Measurements from ENCODE around the gene GRID2. TPM values are rescaled to one million over a fixed set of nuclear protein-coding genes. Genes with fewer than 3 reads are reported as not detected.

Gene GRID2
- total and polyA plus RNA-seq, 2 of the 13 experiments (the other 11 are each of a cell fraction or from before 2014, with no cell fraction given), result not detected

DNA sequence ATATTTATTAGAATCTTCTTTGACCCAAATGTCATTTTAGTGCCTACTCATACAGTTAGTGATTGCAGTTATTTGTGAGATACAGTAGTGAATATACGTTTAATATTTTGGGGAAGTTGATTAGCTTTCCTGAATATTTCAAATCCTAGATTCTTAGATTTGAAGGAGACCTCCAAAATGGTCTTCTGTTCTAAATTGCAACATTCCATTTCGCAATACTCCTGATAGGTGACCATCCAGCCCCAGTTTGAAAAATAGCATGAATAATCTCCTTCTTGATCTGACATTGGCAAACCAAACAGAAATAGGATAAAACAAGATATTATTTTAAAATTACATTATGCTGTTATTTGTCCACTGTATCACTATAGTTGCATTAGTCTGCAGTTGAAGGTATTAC lies 505.6 kb downstream of the GRID2 start:
- ATAC-seq, result no peak
- Histone ChIP-seq H3K4me3 (replicated peaks in 1 of 3; ENCODE audit: insufficient read depth in 1 of 3, low read depth in 2 of 3, low read length in 3 of 3) (no peak overlapping the region), H3K4me2 (ENCODE audit: low read depth, low read length) (no peak overlapping the region), H3K36me3 (replicated peaks in 1 of 2; ENCODE audit: control insufficient read depth in 1 of 2, insufficient read depth in 2 of 2, low read length in 2 of 2) (no peaks in the 10 kb centered on the region), H3K9me3 (ENCODE audit: low read length) (no peaks in the 10 kb centered on the region), H3K27me3 (ENCODE audit: control insufficient read depth in 1 of 2, insufficient read depth in 2 of 2, low read length in 2 of 2) (no peaks in the 10 kb centered on the region), H3K9ac (ENCODE audit: insufficient read depth, low read depth, low read length) (no peak overlapping the region), H3K4me1 (ENCODE audit: insufficient read depth, low read length) (no peaks in the 10 kb centered on the region), H2AFZ (ENCODE audit: low read length) (no peak overlapping the region), H3K27ac (ENCODE audit: extremely low read length, insufficient read depth, low read length) (no peak overlapping the region), H4K20me1 (ENCODE audit: insufficient read depth, low read length) (no peaks in the 10 kb centered on the region), H3K79me2 (ENCODE audit: insufficient read depth, low read length) (no peaks in the 10 kb centered on the region)
- in situ Hi-C loops (cut with HindIII; ENCODE audit: extremely low pct_ligation_motif_present, low pct_unique_long_range_greater_than_20kb) (no loop called here), intact Hi-C loops (cut with micrococcal nuclease; ENCODE audit: unreplicated experiment) (no loop called here)
- ChIA-PET CTCF (ENCODE audit: low intra/inter-chr PET ratio, low total read pairs) (no interaction called here), POLR2A (no interaction called here)
- TF ChIP-seq CEBPB (IDR thresholded peaks at IDR 0.05; ENCODE audit: borderline replicate concordance, low read depth, low read length) (peak; percentile 55; the same call in 1 of the 2 replicates), ZBTB1 (CRISPR knock-in tag; IDR thresholded peaks at IDR 0.05; ENCODE audit: borderline replicate concordance) (no peak)
- no peak for DNase-seq (ENCODE audit: low spot score)
- no peak for FAIRE-seq
- WGBS (ENCODE audit: low lambda C conversion rate), result 0% methylated on average over 2 of the region's 2 CpGs
- no TSS peak for BruUV-seq (replicated peaks)

DNA sequence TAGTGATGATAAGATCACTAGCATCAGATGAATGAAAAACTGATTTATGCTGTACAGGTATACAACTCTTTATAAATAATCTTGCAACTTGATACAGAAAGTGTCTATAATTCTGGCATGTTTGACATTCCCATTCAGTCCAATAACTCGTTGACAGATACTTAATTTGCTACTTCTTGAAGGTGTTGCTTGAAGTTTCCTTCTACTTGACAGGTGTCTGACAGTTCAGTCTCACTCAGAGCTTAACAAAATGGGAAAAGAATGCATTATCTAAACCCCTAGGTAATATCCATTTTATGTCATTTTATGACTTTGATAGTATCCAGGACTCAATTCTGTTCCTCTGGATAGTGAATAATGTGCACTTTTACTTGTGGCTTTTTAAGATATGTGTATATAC lies 508.9 kb downstream of the GRID2 start:
- in situ Hi-C loops (cut with HindIII; ENCODE audit: extremely low pct_ligation_motif_present, low pct_unique_long_range_greater_than_20kb), result no loop called here
- no peak for ATAC-seq
- CTCF ChIA-PET (ENCODE audit: low intra/inter-chr PET ratio, low total read pairs), result no interaction called here

More for the DNA sequence above, 508.9 kb downstream of the GRID2 start:
- H3K27me3 ChIP-seq (ENCODE audit: control insufficient read depth in 1 of 2, insufficient read depth in 2 of 2, low read length in 2 of 2), result no peaks in the 10 kb centered on the region
- WGBS (ENCODE audit: low lambda C conversion rate), result 0% methylated on average over 1 of the region's 1 CpG
- H3K4me2 ChIP-seq (ENCODE audit: low read depth, low read length), result no peak overlapping the region
- H3K4me1 ChIP-seq (ENCODE audit: insufficient read depth, low read length), result no peaks in the 10 kb centered on the region
- no peaks in the 10 kb centered on the region for H3K36me3 ChIP-seq (replicated peaks in 1 of 2; ENCODE audit: control insufficient read depth in 1 of 2, insufficient read depth in 2 of 2, low read length in 2 of 2)
- H3K27ac ChIP-seq (ENCODE audit: extremely low read length, insufficient read depth, low read length), result no peak overlapping the region
- no peaks in the 10 kb centered on the region for H4K20me1 ChIP-seq (ENCODE audit: insufficient read depth, low read length)
- H3K9ac ChIP-seq (ENCODE audit: insufficient read depth, low read depth, low read length), result no peak overlapping the region
- BruUV-seq (replicated peaks), result no TSS peak
- H2AFZ ChIP-seq (ENCODE audit: low read length), result no peak overlapping the region
- no peak for FAIRE-seq
- H3K9me3 ChIP-seq (ENCODE audit: low read length), result no peaks in the 10 kb centered on the region
- DNase-seq (ENCODE audit: low spot score), result no peak
- no peak overlapping the region for H3K4me3 ChIP-seq (replicated peaks in 1 of 3; ENCODE audit: insufficient read depth in 1 of 3, low read depth in 2 of 3, low read length in 3 of 3)
- intact Hi-C loops (cut with micrococcal nuclease; ENCODE audit: unreplicated experiment), result no loop called here
- POLR2A ChIA-PET, result no interaction called here
- H3K79me2 ChIP-seq (ENCODE audit: insufficient read depth, low read length), result no peaks in the 10 kb centered on the region
- TF ChIP-seq ZFP1 (CRISPR knock-in tag; IDR thresholded peaks at IDR 0.05), result no peak
- no peak for TF ChIP-seq NRL (CRISPR knock-in tag; IDR thresholded peaks at IDR 0.05; ENCODE audit: borderline replicate concordance)
- TF ChIP-seq TBL1XR1 (IDR thresholded peaks at IDR 0.05; ENCODE audit: borderline replicate concordance, low read length, partially characterized antibody), result no peak
- TF ChIP-seq ZNF232 (CRISPR knock-in tag; IDR thresholded peaks at IDR 0.05; ENCODE audit: borderline replicate concordance), result no peak
- no peak for TF ChIP-seq ZFP36 (IDR thresholded peaks at IDR 0.05; ENCODE audit: borderline replicate concordance, low read depth, low read length, partially characterized antibody)
- TF ChIP-seq, protein P1, sequence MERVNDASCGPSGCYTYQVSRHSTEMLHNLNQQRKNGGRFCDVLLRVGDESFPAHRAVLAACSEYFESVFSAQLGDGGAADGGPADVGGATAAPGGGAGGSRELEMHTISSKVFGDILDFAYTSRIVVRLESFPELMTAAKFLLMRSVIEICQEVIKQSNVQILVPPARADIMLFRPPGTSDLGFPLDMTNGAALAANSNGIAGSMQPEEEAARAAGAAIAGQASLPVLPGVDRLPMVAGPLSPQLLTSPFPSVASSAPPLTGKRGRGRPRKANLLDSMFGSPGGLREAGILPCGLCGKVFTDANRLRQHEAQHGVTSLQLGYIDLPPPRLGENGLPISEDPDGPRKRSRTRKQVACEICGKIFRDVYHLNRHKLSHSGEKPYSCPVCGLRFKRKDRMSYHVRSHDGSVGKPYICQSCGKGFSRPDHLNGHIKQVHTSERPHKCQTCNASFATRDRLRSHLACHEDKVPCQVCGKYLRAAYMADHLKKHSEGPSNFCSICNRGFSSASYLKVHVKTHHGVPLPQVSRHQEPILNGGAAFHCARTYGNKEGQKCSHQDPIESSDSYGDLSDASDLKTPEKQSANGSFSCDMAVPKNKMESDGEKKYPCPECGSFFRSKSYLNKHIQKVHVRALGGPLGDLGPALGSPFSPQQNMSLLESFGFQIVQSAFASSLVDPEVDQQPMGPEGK (CRISPR knock-in tag; IDR thresholded peaks at IDR 0.05), result no peak
- TF ChIP-seq ZNF274 (CRISPR knock-in tag; IDR thresholded peaks at IDR 0.05), result no peak
- TF ChIP-seq, protein P2, sequence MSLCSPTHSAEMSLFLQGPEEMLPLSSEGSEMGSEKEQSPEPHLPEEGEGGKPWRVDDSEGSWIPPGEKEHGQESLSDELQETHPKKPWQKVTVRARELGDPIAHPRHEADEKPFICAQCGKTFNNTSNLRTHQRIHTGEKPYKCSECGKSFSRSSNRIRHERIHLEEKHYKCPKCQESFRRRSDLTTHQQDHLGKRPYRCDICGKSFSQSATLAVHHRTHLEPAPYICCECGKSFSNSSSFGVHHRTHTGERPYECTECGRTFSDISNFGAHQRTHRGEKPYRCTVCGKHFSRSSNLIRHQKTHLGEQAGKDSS (CRISPR knock-in tag; IDR thresholded peaks at IDR 0.05; ENCODE audit: borderline replicate concordance, low read depth), result no peak
- TF ChIP-seq ZNF850 (CRISPR knock-in tag; conservative IDR thresholded peaks at IDR 0.05), result no peak
- no peak for TF ChIP-seq ZNF891 (CRISPR knock-in tag; IDR thresholded peaks at IDR 0.05)
- TF ChIP-seq ZFP62 (CRISPR knock-in tag; IDR thresholded peaks at IDR 0.05), result no peak
- TF ChIP-seq SP2 (CRISPR knock-in tag; IDR thresholded peaks at IDR 0.05), result no peak
- no peak for TF ChIP-seq HOXA3 (CRISPR knock-in tag; IDR thresholded peaks at IDR 0.05)
- TF ChIP-seq ZNF251 (CRISPR knock-in tag; IDR thresholded peaks at IDR 0.05), result no peak

All from HepG2 (cell line).